Lung (tissue), 12 donors: Measurements from ENCODE around the gene MCTP1. TPM values are rescaled to one million over a fixed set of nuclear protein-coding genes. Genes with fewer than 3 reads are reported as not detected.

Experiments
- ATAC-seq: fragments of 200-7000 bp; cut with Tn5 transposase; one replicate; pipeline ENCODE4 v1.9.1; 2020; ENCODE audit warnings: moderate number of reproducible peaks; ENCODE audit not compliant: insufficient read depth, low FRiP score
- DNase-seq, 3 donors: peaks; one replicate each; pipeline ENCODE4 v3.0.0-alpha.2; 2013 to 2017
- H3K27ac ChIP-seq, 2 donors: one replicate each; pipeline ENCODE4 v1.5.1; 2013; ENCODE audit warnings: mild to moderate bottlenecking in 2 of 2, moderate library complexity in 2 of 2, control low read depth in 1 of 2, inconsistent platforms in 1 of 2, low read depth in 1 of 2, low read length in 1 of 2
- H3K27me3 ChIP-seq, 3 donors: one replicate each; pipeline ENCODE4 v1.5.1; 2013; ENCODE audit warnings: low read length in 2 of 3; ENCODE audit not compliant: control insufficient read depth in 3 of 3, insufficient read depth in 3 of 3
- H3K36me3 ChIP-seq, 4 donors: one replicate each; pipeline ENCODE4 v1.5.1; 2013; ENCODE audit warnings: low read length in 4 of 4, mild to moderate bottlenecking in 1 of 4, moderate library complexity in 1 of 4; ENCODE audit not compliant: control insufficient read depth in 4 of 4, insufficient read depth in 4 of 4
- H3K4me1 ChIP-seq, 5 donors: one replicate each; pipeline ENCODE4 v1.5.1; 2013; ENCODE audit warnings: low read length in 5 of 5, mild to moderate bottlenecking in 2 of 5, moderate library complexity in 1 of 5; ENCODE audit not compliant: control insufficient read depth in 5 of 5, insufficient read depth in 5 of 5
- H3K4me3 ChIP-seq: one replicate; pipeline ENCODE4 v1.5.1; 2013; ENCODE audit warnings: mild to moderate bottlenecking, control low read depth, moderate library complexity
- H3K9ac ChIP-seq, 2 donors: one replicate each; pipeline ENCODE4 v1.5.1; 2013; ENCODE audit warnings: low read length in 2 of 2, control low read depth in 1 of 2; ENCODE audit not compliant: insufficient read depth in 1 of 2
- H3K9me3 ChIP-seq, 4 donors: one replicate each; pipeline ENCODE4 v1.5.1; 2013; ENCODE audit warnings: low read length in 3 of 4, mild to moderate bottlenecking in 1 of 4, moderate library complexity in 1 of 4; ENCODE audit not compliant: control insufficient read depth in 4 of 4, insufficient read depth in 3 of 4
- CTCF ChIP-seq: IDR thresholded peaks from 2 replicates; pipeline ENCODE4 v1.5.1; 2012; ENCODE audit warnings: mild to moderate bottlenecking; ENCODE audit errors: control extremely low read depth, extremely low read depth
- WGBS, 2 donors: extraction: QIAGEN DNeasy Blood & Tissue Kit; methylation state at CpG; one replicate each; pipeline ENCODE4 v1.1.7; 2013; 5-methylcytosine and 5-hydroxymethylcytosine counted together
- polyA plus RNA-seq, 2 donors: library from polyadenylated mRNA; stranded (reverse); fragments of 200-250 nt; gene quantifications; one replicate each; pipeline ENCODE4 v1.2.1, GENCODE V29; 2013
- total RNA-seq, 2 donors: library from RNA; depleted of rRNA in 1 of 2; stranded (reverse); fragments of >200 nt in 1 of 2; gene quantifications; one replicate each; pipeline ENCODE4 v1.2.1, GENCODE V29; 2014 to 2021
- donor health status: control.
- donor health status: control.
- donor health status: Bipolar disorder and iron deficiency.
- donor health status: healthy.
- donor health status: DM: yes; HTN: yes; CAD: no.

MCTP1 gene
- total and polyA plus RNA-seq, 4 donors, result 5.8 to 34.8 (median 27.4) TPM

GRCh38 chr5:94863951-94864350 is 420.9 kb downstream of the MCTP1 start:
- TF ChIP-seq CTCF, result no peak
- Histone ChIP-seq H3K9me3 (peaks cover 0 to 3% (median 0%) of the 10 kb centered on the region in 4 donors), H3K27ac (no peak overlapping the region), H3K9ac (no peak overlapping the region), H3K36me3 (peaks cover 0 to 1% (median 0%) of the 10 kb centered on the region in 4 donors), H3K4me3 (no peak overlapping the region), H3K4me1 (peaks cover 0 to 3% (median 0%) of the 10 kb centered on the region in 5 donors), H3K27me3 (no peaks in the 10 kb centered on the region)
- 82 to 86% methylated on average over 3 of the region's 3 CpGs for WGBS, 2 donors
- no peak for ATAC-seq
- no peak for DNase-seq

- DNase-seq (peak in 1 of 3 donors; percentile 9), ATAC-seq (no peak)
- H3K4me1 ChIP-seq, result no peaks in the 10 kb centered on the region
- no peak overlapping the region for H3K4me3 ChIP-seq
- no peak overlapping the region for H3K9ac ChIP-seq
- 9 to 27% methylated on average over 2 of the region's 2 CpGs for WGBS, 2 donors
- no peaks in the 10 kb centered on the region for H3K9me3 ChIP-seq
- H3K27me3 ChIP-seq, result no peaks in the 10 kb centered on the region
- no peaks in the 10 kb centered on the region for H3K36me3 ChIP-seq
- TF ChIP-seq CTCF, result no peak
- H3K27ac ChIP-seq, result no peak overlapping the region
Observed at GRCh38 chr5:94857111-94857510, 427.8 kb downstream of the MCTP1 start.

GRCh38 chr5:94856257-94856800 is 428.6 kb downstream of the MCTP1 start:
- TF ChIP-seq CTCF, result no peak
- H3K36me3 ChIP-seq, result no peaks in the 10 kb centered on the region
- no peak overlapping the region for H3K27ac ChIP-seq
- H3K9me3 ChIP-seq, result no peaks in the 10 kb centered on the region
- WGBS, 2 donors, result 84 to 91% methylated on average over 3 of the region's 3 CpGs
- no peak overlapping the region for H3K4me3 ChIP-seq
- no peaks in the 10 kb centered on the region for H3K27me3 ChIP-seq
- H3K9ac ChIP-seq, result no peak overlapping the region
- H3K4me1 ChIP-seq, result no peaks in the 10 kb centered on the region
- ATAC-seq, result no peak
- DNase-seq, result no peak

GRCh38 chr5:94855543-94855942 is 429.4 kb downstream of the MCTP1 start:
- no peak overlapping the region for H3K27ac ChIP-seq
- no peaks in the 10 kb centered on the region for H3K36me3 ChIP-seq
- H3K4me1 ChIP-seq, result no peaks in the 10 kb centered on the region
- ATAC-seq, result no peak
- H3K9me3 ChIP-seq, result no peaks in the 10 kb centered on the region
- TF ChIP-seq CTCF, result no peak
- H3K4me3 ChIP-seq, result no peak overlapping the region
- no peak for DNase-seq
- H3K9ac ChIP-seq, result no peak overlapping the region
- 69 to 70% methylated on average over 6 of the region's 6 CpGs for WGBS, 2 donors
- H3K27me3 ChIP-seq, result no peaks in the 10 kb centered on the region
